GM23338 (cell line): ENCODE data around the gene DYNLRB1. TPM values are rescaled to one million over a fixed set of nuclear protein-coding genes. Genes with fewer than 3 reads are reported as not detected.

ENCODE experiments used
- ATAC-seq: fragments of 200-7000 bp; cut with Tn5 transposase; 3 replicates; pipeline ENCODE4 v1.9.1; 2020
- DNase-seq: peaks from one replicate; pipeline ENCODE4 v3.0.0-alpha.2; 2015; ENCODE audit warnings: low spot score
- H2AFZ ChIP-seq: fragments of 200-600 bp; sonication (generic); 2 replicates; pipeline ENCODE4 v1.8.0; 2016; ENCODE audit warnings: antibody characterized with exemption, mild to moderate bottlenecking, moderate library complexity
- H3F3A ChIP-seq: fragments of 200-600 bp; sonication (generic); replicated peaks from 2 replicates; pipeline ENCODE4 v1.8.0; 2017; ENCODE audit warnings: antibody characterized with exemption, mixed run types, low read depth
- H3K27ac ChIP-seq: fragments of 200-600 bp; sonication (generic); 2 replicates; pipeline ENCODE4 v1.6.1; 2016; ENCODE audit warnings: low read depth
- H3K27me3 ChIP-seq: fragments of 200-600 bp; sonication (generic); 2 replicates; pipeline ENCODE4 v1.8.0; 2016; ENCODE audit warnings: mild to moderate bottlenecking, mixed run types, moderate library complexity; ENCODE audit not compliant: insufficient read depth
- H3K36me3 ChIP-seq: fragments of 200-600 bp; sonication (generic); 2 replicates; pipeline ENCODE4 v1.8.0; 2016; ENCODE audit warnings: mild to moderate bottlenecking; ENCODE audit not compliant: insufficient read depth
- H3K4me1 ChIP-seq: fragments of 200-600 bp; sonication (generic); 2 replicates; pipeline ENCODE4 v1.8.0; 2016; ENCODE audit warnings: mild to moderate bottlenecking, moderate library complexity; ENCODE audit not compliant: insufficient read depth
- H3K4me2 ChIP-seq: fragments of 200-600 bp; sonication (generic); 2 replicates; pipeline ENCODE4 v1.7.1; 2017; ENCODE audit warnings: mixed run types
- H3K4me3 ChIP-seq: fragments of 200-600 bp; sonication (generic); 2 replicates; pipeline ENCODE4 v1.6.1; 2016; ENCODE audit warnings: mixed run types
- H3K79me2 ChIP-seq: fragments of 200-600 bp; sonication (generic); replicated peaks from 2 replicates; pipeline ENCODE4 v1.8.0; 2017; ENCODE audit warnings: mild to moderate bottlenecking; ENCODE audit not compliant: insufficient read depth
- H3K9me2 ChIP-seq: fragments of 200-600 bp; sonication (generic); 2 replicates; pipeline ENCODE4 v1.8.0; 2017; ENCODE audit not compliant: insufficient read depth
- H4K20me1 ChIP-seq: fragments of 200-600 bp; sonication (generic); replicated peaks from 2 replicates; pipeline ENCODE4 v1.8.0; 2017; ENCODE audit warnings: mild to moderate bottlenecking; ENCODE audit not compliant: insufficient read depth
- H3K27ac Mint-ChIP-seq: 2 replicates; pipeline ENCODE4 v1.8.0; 2020; ENCODE audit warnings: inconsistent platforms, mild to moderate bottlenecking, moderate library complexity, mixed read lengths
- H3K27me3 Mint-ChIP-seq: 3 replicates; pipeline ENCODE4 v1.8.0; 2022; ENCODE audit warnings: low read depth, mild to moderate bottlenecking, moderate library complexity, mixed read lengths, inconsistent platforms; ENCODE audit not compliant: insufficient read depth, poor library complexity
- H3K36me3 Mint-ChIP-seq: 3 replicates; pipeline ENCODE4 v1.8.0; 2021; ENCODE audit warnings: low read depth, mild to moderate bottlenecking, inconsistent platforms, moderate library complexity, mixed read lengths
- H3K4me1 Mint-ChIP-seq: 3 replicates; pipeline ENCODE4 v1.8.0; 2020; ENCODE audit warnings: mild to moderate bottlenecking, inconsistent platforms, mixed read lengths
- H3K4me3 Mint-ChIP-seq: 3 replicates; pipeline ENCODE4 v1.8.0; 2021; ENCODE audit warnings: moderate library complexity, mild to moderate bottlenecking, inconsistent platforms, mixed read lengths
- H3K9me3 Mint-ChIP-seq: 3 replicates; pipeline ENCODE4 v1.8.0; 2020; ENCODE audit warnings: moderate library complexity, mild to moderate bottlenecking, inconsistent platforms, mixed read lengths
- JUNB ChIP-seq: IDR thresholded peaks from one replicate; pipeline ENCODE4 v1.6.1; 2016; ENCODE audit warnings: antibody characterized with exemption; ENCODE audit not compliant: unreplicated experiment
- POLR2AphosphoS5 ChIP-seq: IDR thresholded peaks from 2 replicates; pipeline ENCODE4 v1.6.1; 2016; ENCODE audit warnings: antibody characterized with exemption, low read depth
- ZNF331 ChIP-seq: fragments of 250-450 bp; sonication (Bioruptor Pico); IDR thresholded peaks from 2 replicates; pipeline ENCODE4 v1.5.0; 2020; ENCODE audit warnings: low read depth, mild to moderate bottlenecking, moderate library complexity
- polyA plus RNA-seq: library from polyadenylated mRNA; unstranded; fragments of >200 nt; fragmentation: Nextera tagmentation; extraction: Ambion mirVana; gene quantifications from 2 replicates; pipeline ENCODE4 v1.2.1, GENCODE V29; 2016
- total RNA-seq: library from RNA; depleted of rRNA; stranded (reverse); fragments of >200 nt; shearing (Covaris generic); gene quantifications from 2 replicates; pipeline ENCODE4 v1.2.3, GENCODE V29; 2014
- TF ChIP-seq, protein P1 (sequence below): fragments of 250-450 bp; sonication (Bioruptor Pico); IDR thresholded peaks from 2 replicates; pipeline ENCODE4 v1.5.0; 2020; ENCODE audit warnings: mild to moderate bottlenecking, moderate library complexity
- TF ChIP-seq, protein P2 (sequence below), 2 experiments: fragments of 200-600 bp in 1 of 2; sonication (generic) in 1 of 2; conservative IDR thresholded peaks; 2 replicates each; pipeline versions ENCODE4 v1.5.1 to v1.6.1; 2016 to 2017; ENCODE audit warnings: antibody characterized with exemption in 2 of 2, low read depth in 2 of 2, mild to moderate bottlenecking in 2 of 2, moderate library complexity in 1 of 2

The DYNLRB1 gene
- total and polyA plus RNA-seq, 2 experiments from 2014 or later = 107 to 376 TPM

DNA sequence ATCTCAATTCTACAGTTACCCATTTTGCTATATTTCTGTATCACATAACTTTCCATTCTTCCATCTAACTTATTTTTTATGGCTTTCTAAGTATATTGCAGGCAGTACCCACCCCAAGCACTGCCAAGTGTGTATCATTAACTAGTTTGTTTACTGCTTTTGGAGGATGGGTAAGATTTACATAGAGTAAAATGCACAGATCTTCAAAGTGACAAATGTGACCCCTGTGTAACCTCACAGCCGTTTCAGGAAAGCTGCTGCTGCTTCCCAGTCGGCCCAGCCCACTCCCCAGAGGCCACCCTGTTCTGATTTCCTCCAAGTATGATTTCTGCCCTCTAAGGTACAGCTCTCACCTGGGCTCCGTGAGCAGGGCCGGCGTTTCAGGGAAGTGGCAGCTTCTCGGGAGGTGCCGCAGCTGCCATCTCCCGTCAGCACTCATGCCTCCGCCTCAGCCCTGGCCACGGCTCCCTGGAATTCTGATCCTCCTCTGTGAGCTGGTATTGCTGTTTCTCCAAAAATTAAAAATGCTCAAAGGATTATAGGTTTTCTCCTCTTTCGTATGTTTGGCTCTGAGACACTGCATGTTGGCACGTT, 27.3 kb downstream of the DYNLRB1 start (continued):
- TF ChIP-seq POLR2AphosphoS5 (no peak), JUNB (no peak)
- TF ChIP-seq, protein P1, sequence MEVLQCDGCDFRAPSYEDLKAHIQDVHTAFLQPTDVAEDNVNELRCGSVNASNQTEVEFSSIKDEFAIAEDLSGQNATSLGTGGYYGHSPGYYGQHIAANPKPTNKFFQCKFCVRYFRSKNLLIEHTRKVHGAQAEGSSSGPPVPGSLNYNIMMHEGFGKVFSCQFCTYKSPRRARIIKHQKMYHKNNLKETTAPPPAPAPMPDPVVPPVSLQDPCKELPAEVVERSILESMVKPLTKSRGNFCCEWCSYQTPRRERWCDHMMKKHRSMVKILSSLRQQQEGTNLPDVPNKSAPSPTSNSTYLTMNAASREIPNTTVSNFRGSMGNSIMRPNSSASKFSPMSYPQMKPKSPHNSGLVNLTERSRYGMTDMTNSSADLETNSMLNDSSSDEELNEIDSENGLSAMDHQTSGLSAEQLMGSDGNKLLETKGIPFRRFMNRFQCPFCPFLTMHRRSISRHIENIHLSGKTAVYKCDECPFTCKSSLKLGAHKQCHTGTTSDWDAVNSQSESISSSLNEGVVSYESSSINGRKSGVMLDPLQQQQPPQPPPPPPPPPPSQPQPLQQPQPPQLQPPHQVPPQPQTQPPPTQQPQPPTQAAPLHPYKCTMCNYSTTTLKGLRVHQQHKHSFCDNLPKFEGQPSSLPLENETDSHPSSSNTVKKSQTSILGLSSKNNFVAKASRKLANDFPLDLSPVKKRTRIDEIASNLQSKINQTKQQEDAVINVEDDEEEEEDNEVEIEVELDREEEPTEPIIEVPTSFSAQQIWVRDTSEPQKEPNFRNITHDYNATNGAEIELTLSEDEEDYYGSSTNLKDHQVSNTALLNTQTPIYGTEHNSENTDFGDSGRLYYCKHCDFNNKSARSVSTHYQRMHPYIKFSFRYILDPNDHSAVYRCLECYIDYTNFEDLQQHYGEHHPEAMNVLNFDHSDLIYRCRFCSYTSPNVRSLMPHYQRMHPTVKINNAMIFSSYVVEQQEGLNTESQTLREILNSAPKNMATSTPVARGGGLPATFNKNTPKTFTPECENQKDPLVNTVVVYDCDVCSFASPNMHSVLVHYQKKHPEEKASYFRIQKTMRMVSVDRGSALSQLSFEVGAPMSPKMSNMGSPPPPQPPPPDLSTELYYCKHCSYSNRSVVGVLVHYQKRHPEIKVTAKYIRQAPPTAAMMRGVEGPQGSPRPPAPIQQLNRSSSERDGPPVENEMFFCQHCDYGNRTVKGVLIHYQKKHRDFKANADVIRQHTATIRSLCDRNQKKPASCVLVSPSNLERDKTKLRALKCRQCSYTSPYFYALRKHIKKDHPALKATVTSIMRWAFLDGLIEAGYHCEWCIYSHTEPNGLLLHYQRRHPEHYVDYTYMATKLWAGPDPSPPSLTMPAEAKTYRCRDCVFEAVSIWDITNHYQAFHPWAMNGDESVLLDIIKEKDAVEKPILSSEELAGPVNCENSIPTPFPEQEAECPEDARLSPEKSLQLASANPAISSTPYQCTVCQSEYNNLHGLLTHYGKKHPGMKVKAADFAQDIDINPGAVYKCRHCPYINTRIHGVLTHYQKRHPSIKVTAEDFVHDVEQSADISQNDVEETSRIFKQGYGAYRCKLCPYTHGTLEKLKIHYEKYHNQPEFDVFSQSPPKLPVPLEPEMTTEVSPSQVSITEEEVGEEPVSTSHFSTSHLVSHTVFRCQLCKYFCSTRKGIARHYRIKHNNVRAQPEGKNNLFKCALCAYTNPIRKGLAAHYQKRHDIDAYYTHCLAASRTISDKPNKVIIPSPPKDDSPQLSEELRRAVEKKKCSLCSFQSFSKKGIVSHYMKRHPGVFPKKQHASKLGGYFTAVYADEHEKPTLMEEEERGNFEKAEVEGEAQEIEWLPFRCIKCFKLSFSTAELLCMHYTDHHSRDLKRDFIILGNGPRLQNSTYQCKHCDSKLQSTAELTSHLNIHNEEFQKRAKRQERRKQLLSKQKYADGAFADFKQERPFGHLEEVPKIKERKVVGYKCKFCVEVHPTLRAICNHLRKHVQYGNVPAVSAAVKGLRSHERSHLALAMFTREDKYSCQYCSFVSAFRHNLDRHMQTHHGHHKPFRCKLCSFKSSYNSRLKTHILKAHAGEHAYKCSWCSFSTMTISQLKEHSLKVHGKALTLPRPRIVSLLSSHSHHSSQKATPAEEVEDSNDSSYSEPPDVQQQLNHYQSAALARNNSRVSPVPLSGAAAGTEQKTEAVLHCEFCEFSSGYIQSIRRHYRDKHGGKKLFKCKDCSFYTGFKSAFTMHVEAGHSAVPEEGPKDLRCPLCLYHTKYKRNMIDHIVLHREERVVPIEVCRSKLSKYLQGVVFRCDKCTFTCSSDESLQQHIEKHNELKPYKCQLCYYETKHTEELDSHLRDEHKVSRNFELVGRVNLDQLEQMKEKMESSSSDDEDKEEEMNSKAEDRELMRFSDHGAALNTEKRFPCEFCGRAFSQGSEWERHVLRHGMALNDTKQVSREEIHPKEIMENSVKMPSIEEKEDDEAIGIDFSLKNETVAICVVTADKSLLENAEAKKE (CRISPR knock-in tag) = no peak
- TF ChIP-seq, protein P2, sequence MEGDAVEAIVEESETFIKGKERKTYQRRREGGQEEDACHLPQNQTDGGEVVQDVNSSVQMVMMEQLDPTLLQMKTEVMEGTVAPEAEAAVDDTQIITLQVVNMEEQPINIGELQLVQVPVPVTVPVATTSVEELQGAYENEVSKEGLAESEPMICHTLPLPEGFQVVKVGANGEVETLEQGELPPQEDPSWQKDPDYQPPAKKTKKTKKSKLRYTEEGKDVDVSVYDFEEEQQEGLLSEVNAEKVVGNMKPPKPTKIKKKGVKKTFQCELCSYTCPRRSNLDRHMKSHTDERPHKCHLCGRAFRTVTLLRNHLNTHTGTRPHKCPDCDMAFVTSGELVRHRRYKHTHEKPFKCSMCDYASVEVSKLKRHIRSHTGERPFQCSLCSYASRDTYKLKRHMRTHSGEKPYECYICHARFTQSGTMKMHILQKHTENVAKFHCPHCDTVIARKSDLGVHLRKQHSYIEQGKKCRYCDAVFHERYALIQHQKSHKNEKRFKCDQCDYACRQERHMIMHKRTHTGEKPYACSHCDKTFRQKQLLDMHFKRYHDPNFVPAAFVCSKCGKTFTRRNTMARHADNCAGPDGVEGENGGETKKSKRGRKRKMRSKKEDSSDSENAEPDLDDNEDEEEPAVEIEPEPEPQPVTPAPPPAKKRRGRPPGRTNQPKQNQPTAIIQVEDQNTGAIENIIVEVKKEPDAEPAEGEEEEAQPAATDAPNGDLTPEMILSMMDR (conservative IDR thresholded peaks at IDR 0.05; ENCODE audit: low read depth in 2 of 2) = no peak

DNA sequence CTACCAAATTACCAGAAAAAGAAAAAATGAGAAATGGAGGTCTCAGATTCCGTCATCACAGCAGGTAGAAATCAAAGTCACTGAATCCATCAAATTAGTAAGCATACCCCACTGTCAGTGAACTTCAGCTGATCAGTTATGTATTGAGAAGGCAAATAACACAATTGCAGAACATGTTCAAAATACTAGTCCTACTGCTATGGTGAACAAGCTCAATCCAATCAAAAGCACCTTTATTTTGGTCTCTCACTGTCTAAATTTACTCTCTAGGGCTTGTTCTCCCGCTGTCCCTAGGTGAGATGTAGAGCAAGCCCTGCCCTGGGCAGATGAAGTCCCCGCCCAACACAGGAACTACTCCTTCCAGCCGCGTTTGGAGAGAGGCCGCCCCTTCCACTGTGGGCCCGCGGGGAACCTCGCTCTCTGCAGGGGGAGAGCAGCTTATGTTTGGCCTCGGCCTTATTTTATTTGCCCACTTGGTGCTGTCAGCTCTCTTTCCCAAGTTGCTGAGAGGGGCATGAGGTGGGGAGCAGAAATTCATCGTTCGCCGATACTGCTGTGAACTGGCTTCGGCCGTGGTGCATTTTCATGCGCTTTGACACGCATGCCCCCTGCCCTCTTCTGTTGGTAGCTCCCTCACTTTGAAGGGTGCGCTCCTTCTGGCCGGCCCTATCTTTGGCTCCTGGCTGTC, 28.0 kb downstream of the DYNLRB1 start:
- Histone ChIP-seq H3K4me1 (no peaks in the 10 kb centered on the region; the same call in 1 of the 2 replicates), H2AFZ (peak overlapping the region; percentile 80; the same call in 1 of the 2 replicates), H4K20me1 (no peaks in the 10 kb centered on the region), H3F3A (no peaks in the 10 kb centered on the region), H3K4me3 (peak overlapping the region; percentile 53), H3K79me2 (no peaks in the 10 kb centered on the region), H3K36me3 (peaks cover 11% of the 10 kb centered on the region), H3K27me3 (peaks cover 5% of the 10 kb centered on the region; the same call in 1 of the 2 replicates), H3K9me2 (no peaks in the 10 kb centered on the region), H3K27ac (no peak overlapping the region), H3K4me2 (peak overlapping the region; percentile 78)
- DNase-seq (peak; percentile 69), ATAC-seq (peak; percentile 95)
- TF ChIP-seq ZNF331 (CRISPR knock-in tag) = no peak
- TF ChIP-seq, protein P2 (conservative IDR thresholded peaks at IDR 0.05; ENCODE audit: low read depth in 2 of 2) = 0 out of 4 replicates have a peak, but pooled peaks of 1 of the 2 experiments have one; percentile 14
- Mint-ChIP-seq H3K4me1 (peaks cover 18% of the 10 kb centered on the region), H3K36me3 (peaks cover 13% of the 10 kb centered on the region), H3K27me3 (peaks cover 21% of the 10 kb centered on the region), H3K27ac (no peak overlapping the region), H3K4me3 (peak overlapping the region; percentile 70), H3K9me3 (0 out of 3 replicates have a peak, but pooled peaks cover 3% of the 10 kb centered on the region)
